WI38 (cell line): ENCODE data around the gene APCDD1L.

Experiments
- H3K4me3 ChIP-seq: 2 replicates; pipeline ENCODE4 v1.5.1; 2011; ENCODE audit warnings: low read depth, mild to moderate bottlenecking, control low read depth, low read length
- TF ChIP-seq, protein P1 (sequence below): IDR thresholded peaks from 2 replicates; pipeline ENCODE4 v1.5.1; 2012; ENCODE audit warnings: low read depth, mild to moderate bottlenecking, control low read depth, low read length

APCDD1L gene

DNA sequence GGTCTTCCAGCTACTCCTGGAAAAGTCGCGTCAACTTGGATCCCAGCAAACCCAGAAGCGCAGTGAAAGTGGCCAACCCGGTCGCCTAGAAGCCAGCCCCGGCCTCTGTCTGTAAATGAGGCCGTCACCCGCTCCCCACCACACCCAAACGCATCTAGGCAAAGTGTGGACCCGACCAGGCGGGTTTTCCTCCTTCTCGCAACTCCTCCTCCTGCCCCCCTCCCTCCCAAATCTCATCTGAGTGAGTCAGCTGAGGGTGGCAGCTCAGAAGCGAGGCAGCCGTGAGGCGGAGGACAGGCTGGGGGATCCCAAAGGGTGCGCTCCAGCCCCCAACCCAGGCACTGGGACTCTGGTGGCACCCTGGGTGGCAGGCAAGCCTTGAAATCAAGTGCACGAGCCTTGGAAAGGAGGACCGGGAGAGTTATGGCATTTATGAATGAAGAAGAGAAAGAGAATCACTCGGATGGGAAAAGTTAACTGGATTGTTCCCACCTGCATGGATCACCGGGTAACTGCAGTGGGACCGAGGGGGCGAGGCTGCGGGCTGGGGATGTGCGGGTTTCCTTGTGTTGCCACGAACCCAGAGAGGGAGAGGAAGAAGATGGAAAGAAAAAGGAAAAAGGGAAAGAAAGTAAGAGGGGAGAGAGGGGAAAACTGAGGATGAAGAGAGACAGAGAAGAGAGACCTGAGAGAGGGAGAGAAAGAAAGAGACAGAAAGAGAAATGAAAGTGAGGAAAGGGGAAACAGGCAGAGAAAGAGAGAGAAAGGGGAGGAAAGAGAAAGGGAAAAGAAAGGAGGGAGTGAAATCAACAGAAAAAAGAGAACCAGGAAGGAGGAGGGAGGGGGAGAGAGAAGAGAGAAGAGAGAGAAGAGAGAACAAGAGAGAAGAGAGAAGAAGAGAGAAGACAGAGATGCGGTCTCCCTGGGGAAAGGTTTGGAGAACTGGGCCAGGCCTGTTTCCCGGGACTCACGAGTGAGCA, at the start of gene APCDD1L:
APCDD1L (minus strand) TSS at position 167 of the 980 bp plus-strand sequence. CDS start 692 bp downstream, outside the sequence.
- TF ChIP-seq, protein P1, sequence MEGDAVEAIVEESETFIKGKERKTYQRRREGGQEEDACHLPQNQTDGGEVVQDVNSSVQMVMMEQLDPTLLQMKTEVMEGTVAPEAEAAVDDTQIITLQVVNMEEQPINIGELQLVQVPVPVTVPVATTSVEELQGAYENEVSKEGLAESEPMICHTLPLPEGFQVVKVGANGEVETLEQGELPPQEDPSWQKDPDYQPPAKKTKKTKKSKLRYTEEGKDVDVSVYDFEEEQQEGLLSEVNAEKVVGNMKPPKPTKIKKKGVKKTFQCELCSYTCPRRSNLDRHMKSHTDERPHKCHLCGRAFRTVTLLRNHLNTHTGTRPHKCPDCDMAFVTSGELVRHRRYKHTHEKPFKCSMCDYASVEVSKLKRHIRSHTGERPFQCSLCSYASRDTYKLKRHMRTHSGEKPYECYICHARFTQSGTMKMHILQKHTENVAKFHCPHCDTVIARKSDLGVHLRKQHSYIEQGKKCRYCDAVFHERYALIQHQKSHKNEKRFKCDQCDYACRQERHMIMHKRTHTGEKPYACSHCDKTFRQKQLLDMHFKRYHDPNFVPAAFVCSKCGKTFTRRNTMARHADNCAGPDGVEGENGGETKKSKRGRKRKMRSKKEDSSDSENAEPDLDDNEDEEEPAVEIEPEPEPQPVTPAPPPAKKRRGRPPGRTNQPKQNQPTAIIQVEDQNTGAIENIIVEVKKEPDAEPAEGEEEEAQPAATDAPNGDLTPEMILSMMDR = no peak
- H3K4me3 ChIP-seq = peak within 1 kb of the TSS; percentile 60

DNA sequence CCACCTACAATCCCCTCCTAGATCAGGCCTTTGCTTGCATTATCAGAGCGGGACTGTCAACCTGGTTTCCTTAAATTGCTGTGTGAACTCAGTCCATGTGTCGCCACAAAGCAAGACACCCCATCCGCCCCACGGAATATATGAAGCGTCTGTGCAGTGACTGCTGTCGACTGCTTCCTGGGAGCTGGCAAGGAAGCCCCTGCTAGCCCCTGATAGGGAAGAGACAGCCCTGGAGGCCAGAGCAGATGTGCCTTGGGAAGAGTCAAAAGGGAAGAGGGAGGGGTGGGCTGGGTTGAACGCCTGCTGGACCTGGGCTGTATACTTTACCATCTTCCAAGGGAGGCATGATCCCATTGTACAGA, 44.1 kb upstream of the APCDD1L start:
- TF ChIP-seq, protein P1 = no peak
- H3K4me3 ChIP-seq = no peak overlapping the region

DNA sequence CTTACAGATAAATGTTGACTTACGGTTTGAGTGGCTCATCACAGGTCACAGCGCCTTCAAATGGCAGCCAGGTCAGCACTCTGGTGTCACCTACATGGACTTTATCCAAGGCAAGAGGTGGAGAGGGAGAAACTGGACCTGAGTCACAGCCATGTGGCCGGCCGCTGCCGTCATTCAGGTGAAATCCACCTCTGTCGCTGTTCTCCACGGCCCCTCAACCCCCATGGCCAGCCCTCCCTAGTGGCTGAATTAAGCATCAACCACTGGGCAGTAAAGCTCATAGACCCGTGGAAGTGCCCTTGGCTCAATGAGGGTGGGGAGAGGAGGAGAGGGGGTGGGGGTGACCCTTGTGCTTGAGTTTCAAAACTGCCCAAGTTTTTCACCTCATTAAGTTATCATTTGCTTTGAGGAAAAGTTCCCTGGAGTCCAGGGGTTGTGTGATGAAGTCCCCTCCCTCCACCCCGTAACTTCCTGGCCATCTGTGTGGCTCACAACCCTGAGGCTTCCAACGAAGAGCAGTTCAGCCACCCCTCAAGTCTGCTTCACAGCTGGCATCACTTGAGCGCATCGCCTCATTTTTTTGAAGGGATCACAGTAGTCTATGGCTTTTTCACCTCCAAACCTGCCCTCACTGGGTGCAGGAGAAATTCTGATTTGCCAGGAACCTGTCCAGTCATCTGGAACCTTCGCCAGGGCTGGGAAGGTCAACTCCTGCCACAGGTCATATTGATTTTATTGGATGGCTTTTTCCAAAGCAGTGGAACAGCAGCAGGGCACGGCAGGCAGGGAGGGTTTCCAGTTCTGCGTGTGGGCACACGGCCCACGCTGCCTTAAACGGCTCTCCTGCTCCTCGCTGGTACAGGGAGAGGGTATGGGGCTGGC, 43.5 kb upstream of the APCDD1L start:
- H3K4me3 ChIP-seq = no peak overlapping the region
- TF ChIP-seq, protein P1 = no peak

DNA sequence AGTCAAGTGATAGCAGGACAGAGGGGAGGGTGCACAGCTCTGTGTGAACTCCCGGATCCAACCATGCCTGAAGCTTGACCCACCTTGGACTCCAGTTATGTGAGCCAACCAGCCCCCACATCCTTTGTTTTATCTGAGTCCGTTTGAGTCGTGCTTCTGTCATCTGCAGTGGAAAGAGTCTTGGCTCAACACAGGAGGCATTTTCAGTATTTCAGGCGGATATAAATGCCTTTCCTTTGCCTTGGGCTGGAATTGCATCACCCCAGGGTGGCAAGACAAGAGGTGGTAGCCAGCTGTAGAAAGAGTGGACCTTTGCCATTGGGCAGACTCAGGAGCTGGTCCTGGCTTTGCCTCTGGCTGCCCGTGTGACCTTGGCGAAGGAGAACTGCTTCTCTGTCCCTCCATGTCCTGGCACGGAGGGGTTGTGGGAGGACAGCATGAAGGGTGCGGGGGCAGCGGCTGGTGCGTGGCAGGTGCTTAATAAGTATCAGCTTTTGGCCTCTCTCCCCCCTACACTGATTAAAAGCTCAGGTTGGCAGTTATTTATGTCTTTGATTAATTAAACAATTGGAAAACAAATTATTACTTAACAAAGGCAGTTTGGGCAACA, 42.6 kb upstream of the APCDD1L start:
- TF ChIP-seq, protein P1 = no peak
- H3K4me3 ChIP-seq = no peak overlapping the region

DNA sequence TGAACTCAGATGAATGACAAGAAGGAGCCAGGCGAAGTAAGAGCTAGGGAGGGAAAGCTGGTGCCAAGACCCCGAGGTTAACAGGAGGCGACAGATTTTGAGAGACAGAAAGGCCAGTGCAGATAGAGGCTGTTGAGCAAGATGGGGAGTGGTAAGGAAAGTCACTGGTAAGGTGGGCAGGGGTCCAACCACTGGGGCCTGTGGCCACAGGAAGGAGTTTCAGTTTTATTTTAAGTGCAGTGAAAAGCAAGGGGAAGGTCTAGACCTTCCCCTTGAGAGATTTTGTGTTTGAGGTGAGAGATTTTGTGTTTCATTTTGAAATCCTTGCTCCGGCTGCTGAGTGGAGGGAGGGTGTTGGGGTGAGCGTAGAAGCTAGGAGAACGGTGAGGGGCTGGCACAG, 41.8 kb upstream of the APCDD1L start:
- no peak overlapping the region for H3K4me3 ChIP-seq
- TF ChIP-seq, protein P1 = no peak

DNA sequence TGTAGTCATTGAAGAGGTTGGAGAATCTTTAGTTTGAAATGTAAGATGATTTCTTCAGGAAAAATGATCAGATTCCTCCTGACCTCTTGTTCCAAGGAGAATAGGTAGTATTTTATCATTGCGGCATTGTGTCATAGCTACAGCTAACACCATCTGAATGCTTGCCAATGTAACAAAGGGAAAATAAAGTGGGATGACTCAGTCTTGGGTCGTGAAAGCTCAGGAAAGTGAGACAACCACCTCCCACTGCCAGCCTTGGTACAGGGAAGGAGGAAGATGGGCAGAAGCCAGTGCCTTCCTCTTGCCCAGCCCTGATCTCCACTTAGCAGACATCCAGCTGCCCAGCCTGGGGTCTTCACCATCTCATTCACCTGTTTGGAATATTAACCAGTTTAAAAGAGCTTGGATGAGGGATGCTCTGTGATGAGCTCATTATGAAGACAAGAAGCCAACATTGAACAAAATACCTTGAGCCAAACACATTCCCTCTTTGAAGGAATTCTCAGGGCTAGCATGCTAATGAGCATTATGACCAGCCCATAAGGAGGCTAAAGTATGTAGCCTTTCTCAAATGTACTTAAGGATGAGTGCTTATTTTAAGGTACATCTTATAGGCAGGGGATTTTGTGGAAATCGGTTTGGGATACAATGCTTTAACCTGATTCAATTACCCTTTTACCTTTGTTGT, 40.0 kb upstream of the APCDD1L start:
- no peak overlapping the region for H3K4me3 ChIP-seq

More for the DNA sequence above, 40.0 kb upstream of the APCDD1L start:
- TF ChIP-seq, protein P1 = no peak
